Right renal cortex interstitium (tissue), 3 donors: ENCODE measurements around the gene ADRA1B. TPM values are rescaled to one million over a fixed set of nuclear protein-coding genes. Genes with fewer than 3 reads are reported as not detected.

ENCODE experiments used
- DNase-seq, 3 donors: peaks; one replicate each; pipeline ENCODE4 v3.0.0-alpha.2; 2013; ENCODE audit warnings: low read depth in 3 of 3, low spot score in 2 of 3
- polyA plus RNA-seq, 3 donors: library from polyadenylated mRNA; unstranded; fragments of 120-200 nt; gene quantifications; one replicate each; pipeline ENCODE4 v1.2.1, GENCODE V29; 2013; ENCODE audit not compliant: insufficient read length in 3 of 3

Gene ADRA1B
- polyA plus RNA-seq, 3 donors = 2.3 to 2.5 (median 2.4) TPM

DNA sequence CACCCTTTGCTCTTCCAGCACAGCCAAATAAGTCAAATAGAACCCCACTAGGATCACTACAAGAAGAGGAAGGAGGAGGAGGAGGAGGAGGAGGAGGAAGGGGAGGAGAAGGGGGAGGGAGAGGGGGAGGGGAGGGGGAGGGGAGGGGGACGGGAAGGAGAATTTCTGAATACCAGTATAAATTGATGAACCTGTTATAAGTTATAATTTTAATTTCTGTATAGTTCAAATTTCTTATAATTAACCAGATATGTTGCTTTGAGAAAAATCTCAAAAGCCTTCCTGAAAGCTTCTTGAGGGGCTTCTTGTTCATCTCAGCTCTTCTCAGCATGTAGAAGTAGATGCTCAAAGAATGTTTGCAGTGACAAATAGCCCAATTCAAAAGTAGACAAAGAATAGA, 15.0 kb upstream of the ADRA1B start:
- no peak for DNase-seq

DNA sequence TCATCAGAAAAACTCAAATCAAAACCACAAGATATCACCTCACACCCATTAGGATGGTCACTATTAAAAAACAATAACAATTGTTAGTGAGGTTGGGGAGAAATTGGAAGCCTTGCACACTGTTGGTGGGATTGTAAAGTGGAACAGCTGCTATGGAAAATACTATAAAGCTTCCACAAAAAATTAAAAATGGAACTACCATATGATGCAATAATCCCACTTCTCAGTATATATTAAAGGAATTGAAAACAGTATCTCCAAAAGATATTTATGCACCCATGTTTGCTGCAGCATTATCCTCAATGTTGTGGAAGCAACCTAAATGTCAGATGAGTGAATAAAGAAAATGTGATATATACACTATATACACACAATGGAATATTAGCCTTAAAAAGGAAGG, 14.5 kb upstream of the ADRA1B start:
- no peak for DNase-seq

DNA sequence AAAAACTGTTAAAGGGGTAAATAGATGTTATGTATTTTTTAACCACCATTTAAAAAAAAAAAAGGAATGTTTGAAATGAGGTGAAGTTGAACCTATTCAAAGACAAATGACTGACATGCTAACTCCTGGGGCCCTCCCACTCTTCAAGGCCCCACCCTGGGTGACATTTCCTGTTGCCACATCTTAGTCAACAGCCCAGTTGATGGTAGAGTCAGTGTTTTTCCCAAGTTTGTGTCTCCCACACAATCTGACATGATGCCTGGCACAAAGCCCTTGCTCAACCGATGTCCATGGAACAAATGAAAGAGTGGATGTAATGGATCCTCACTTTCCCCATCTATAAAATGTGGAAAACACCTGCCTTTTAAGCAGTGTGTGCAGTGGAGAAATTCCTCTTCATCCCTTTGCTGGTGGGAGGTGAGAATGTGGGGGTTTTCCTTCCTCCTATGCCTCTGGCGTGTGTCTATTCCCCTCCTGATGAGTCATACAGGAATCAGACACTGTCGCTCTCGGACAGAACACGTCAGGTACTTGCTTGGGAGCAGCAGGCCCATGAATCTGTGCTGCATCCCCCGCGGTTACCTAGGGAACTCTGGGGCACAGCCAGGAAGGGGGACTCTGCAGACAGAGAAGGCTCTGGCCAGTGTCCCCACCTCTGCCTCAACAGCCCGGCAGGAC, 13.7 kb upstream of the ADRA1B start:
- no peak for DNase-seq

DNA sequence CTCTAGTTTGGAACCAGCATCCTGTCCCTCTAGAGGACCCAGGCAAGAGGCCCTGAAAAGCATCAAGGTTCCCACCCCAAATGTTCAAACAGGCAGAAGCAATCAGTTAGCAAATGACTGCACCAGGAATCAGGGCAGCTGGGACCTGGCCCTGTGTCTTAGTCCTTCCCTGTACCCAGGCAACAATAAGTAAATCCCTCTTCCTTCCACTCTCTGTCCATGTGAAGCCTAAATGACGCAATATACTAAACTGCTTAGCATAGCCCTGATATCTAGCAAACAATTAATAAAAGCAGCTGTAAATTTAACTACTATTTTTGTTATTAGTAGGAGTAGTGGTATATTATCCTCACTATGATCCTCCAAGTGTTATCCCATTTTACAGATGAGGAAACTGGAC, 13.2 kb upstream of the ADRA1B start:
- no peak for DNase-seq

DNA sequence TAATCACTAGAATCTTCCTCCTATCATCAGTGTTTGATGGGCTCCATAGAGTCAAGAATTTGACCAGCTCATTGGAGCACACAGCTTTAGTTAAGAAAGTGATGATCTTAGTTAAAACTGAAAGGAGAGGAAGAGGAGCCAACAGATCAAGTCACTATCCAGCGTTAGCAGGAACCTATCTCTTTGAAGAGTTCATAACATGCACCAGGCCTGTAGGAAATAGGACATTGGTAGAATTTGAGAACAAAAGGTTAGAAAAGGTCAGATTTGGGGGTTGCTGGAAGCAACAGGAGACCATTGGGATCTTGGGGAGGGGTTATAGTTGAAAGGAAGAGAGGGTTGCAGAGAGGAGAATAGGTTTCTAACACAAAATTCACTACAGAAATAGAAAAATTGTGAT, 11.4 kb upstream of the ADRA1B start:
- no peak for DNase-seq

DNA sequence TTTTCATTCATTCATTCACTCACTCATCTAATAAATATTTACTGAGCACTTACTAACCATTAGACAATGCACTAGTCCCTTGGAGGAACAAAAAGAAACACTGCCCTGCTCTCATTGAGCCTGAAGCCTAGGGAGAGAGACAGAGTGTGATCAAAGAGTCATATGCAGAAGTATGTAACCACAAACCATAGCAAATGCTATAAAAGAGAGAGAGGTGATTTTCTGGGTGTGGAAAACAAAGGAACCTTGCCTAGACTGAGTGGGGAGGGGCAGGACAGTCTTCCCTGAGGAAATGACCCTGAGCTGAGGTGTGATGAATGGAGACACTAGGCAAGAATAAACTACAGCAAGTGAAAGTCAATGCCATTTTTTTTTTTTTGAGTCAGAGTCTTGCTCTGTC, 10.8 kb upstream of the ADRA1B start:
- DNase-seq = no peak

DNA sequence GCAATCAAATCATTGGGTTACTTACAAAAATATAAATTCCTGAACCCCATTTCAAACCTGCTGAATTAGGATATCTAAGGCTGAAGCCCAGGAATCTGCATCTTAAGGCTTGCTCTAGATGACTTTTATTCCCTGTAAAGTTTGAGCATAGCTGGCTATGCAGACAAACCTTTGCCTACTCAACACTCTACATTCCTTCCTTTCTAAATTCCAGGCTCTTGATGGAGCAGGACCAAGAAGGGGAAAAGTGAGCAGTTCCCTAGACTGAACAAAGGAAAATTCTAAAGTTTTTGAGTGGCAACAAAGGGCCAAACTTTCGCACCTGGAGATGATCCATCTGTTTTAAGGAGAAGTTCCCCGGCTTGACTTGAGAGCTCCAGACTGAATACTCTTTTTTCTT, 9.8 kb upstream of the ADRA1B start:
- no peak for DNase-seq

DNA sequence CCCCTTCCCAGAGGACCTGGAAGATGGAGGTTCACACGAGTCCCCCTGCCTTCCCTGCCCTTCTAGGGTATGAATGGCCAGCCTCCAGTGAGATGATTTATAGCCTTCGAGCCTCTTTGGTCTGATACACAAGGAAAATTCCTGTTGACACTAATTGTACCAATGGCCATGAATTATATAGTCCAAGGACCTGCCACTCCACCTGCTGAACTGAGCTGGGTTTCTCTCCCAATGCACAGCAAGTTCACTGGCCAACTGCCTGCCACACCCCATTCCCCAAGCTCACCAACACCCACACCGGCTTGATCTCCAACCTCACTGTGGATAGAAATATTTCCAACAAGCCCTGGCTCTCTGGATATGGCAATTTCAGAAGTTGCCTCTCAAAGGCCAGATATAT, 9.3 kb upstream of the ADRA1B start:
- no peak for DNase-seq

DNA sequence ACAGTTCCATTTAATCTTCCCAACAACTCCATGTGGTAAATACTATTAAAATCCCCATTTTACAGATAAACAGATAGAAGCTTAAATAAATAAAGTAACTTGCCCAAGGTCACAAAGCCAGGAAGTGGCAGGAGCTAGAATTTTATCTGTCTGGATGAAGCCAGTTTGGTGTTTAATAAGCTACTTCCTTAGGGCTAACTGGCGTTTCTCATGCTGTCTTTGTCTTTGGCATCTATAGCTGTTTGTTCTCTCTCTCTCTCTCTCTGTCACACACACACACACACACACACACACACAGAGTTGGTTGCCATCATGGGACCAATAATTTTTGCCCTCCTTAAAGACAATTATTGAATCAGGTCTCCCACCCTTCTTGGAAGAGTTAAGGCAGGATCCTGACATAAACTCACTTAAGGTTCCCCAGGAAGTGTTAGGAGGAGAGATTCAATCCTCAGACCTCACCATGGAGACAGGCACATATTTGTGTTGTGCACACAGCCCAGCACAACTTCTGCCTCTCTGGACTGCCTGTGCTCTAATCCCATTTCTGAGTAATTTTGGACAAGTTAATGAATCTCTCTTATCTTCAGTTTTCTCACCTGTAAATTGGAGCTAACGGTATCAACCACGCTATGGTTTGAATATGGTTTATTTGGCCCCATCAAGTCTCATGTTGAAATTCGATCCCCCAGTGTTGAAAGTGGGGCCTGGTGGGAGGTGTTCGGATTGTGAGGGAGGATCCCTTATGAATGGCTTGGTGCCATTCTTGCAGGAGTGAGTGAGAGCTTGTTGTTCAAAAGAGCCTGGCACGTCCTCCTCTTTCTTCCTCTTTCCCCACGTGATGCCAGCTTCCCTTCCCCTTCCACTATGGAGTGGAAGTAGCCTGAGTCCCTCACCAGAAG, 8.3 kb upstream of the ADRA1B start:
- DNase-seq = no peak

DNA sequence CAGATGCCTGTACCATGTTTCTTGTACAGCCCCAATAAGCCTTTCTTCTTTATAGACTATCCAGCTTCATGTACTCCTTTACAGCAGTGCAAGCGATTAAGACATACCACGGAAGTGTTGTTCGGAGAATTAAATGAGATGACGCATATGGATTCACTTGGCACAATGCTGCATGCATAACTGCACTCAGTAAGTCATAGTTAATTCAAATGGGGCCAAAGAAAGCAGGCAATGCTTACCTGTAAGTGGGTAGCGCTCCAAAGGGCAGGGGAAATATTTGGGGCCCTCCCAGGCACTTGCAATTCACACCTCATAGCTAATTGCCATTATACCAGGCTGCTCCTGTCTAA, 7.7 kb upstream of the ADRA1B start:
- no peak for DNase-seq

DNA sequence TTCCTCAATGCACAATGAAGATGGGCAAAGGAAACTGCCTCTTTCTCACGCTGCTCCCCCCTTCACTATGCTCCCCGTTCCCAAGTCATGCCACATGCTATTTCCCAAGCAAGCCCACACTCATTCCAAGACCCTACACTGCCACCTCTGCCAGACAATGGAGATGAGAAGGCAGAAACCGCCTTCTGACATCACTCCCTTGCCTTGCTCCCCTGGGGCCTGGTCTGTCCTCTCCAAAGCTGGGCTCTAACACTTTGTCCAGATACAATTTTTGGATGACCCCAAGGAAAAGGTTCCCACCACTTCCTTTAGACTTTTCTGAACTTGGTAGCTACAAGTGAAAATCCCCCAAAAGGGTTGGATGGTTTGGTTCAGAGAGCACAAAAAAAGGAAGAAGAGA, 7.2 kb upstream of the ADRA1B start:
- DNase-seq = no peak

DNA sequence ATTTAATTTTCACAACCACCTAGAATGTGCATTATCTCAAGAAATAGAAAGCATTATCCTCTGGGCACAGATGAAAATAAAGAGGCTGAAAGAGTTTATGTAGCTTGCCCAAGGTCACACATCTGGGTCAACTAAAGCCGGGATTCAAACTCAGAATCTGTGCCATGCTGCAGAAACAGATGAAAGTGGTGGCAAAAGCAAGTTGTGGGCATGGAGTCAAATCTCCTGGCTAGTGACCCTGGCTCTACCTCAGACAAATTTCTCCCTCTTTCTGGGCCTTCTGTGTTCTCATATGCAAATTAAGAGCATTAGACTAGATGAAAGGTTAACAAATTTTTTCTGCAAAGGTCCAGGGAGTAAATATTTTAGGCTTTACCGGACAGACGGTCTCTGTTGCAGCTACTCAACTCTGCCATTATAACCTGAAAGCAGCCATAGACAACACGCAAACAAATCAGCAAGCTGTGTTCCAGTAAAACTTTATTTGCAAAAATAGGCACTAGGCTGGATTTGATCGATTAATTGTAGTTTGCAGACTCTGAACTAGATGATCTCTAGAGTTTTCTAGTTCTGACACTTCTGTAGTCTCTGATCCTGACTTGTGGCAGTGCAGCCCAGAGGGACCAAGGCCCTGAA, 6.0 kb upstream of the ADRA1B start:
- DNase-seq = no peak

DNA sequence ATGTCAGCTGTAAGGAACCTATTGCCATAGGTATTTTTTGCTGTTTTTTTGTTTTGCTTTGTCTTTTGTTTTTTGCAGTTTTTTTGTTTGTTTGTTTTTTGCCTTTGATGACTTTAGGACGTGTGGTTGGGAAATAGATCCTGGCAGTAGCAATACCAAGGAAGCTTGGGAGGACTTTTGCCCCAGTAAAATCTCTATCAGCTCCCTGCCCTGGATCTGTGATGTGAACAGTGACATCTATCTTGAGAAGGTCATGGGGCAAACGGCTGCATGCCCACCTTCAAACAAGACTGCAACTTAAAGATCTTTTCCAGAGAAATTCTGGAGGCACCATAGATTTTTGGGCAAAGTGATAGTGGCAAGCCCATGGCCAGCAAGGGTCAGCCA, 5.4 kb upstream of the ADRA1B start:
- DNase-seq = no peak

DNA sequence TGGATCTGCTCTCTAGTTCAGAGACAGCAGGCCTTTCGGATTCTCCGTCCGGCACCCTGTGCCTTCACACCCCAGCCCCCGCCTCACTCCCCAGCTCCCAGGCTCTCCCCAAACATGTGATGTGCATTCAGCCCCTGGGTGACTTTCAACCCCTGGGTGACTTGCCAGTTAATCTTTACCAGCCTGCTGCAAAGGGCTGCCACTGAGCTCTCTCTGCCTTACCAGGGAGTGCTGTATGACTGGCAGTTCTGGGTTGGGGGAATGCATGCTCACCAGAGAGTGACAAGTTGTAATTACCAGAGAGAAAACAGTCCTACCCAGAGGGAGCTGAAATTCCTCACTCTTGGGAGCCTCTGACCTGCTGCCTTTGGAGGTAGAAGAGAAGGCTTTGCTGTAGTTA, 4.9 kb upstream of the ADRA1B start:
- peak in 1 of 3 donors; percentile 63 for DNase-seq

DNA sequence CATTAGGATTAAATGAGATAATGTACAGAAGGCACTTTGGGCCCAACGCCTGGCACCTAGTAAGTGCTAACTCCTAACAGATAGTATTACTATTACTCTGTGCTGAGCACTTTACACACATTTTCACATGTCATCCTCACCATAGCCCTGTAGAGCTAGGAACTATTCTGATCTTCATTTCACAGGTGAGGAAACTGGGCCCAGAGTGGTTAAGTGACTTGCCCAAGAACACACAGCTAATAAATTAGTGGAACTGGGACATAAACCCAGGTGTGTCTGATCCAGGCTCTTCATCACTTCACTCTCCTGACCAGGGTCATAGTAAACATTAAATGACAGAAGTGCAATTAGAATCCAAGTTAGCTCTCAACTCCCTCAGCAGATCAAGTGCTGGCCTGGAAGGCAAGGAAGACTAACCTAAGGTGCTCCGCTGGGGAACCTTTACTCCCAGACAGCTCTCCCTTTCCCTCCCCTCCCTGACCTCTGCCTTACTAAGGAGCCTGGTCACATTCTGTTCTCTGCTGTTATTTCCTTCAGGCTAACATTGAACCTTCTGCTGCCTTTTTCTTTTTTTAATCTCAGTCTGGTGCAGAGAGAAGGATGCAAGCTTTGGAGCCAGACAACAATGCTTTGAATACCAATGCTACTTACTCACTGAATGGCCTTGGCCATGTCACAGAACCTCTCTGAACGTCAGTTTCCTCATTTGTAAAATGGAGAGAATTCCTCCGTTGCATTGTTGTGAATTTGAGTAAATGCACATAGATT, 4.1 kb upstream of the ADRA1B start:
- no peak for DNase-seq

DNA sequence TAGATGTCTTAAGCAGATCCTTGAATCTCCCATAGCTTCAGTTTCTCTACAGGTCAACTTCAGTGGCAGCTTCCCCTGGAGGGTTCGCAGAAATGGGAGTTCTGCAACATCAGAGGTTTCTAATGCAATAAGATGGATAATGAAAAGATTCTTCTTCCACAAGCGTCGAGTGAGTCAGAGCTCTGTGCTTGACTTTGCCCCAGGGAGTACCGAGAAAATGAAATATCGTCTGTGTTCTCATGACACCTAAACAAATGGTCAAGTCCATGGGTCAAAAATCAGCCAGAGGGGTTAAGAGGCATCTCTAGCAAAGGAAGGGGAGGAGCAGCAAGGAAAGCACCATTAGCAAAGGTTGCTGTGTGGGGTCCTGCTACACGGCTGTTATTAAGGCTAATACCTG, 3.2 kb upstream of the ADRA1B start:
- DNase-seq = no peak

DNA sequence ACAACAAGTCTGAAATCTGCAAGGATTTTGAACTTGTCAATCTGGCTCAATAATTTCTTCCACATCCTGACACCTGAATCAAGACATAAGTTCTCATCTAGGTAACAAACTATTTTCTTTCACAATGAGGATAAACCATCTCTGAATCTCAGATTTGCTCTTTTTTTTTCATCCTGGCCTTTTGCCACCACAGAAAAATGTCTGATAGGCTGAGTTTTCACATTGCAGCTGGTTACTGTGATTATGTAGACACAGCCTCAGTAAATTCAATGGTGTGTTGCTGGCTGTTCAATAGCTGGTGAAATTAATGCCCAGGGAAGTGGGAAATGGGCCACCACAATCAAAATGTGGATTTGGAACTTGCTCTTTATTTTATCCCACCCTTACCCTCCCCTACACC, 2.8 kb upstream of the ADRA1B start:
- no peak for DNase-seq

DNA sequence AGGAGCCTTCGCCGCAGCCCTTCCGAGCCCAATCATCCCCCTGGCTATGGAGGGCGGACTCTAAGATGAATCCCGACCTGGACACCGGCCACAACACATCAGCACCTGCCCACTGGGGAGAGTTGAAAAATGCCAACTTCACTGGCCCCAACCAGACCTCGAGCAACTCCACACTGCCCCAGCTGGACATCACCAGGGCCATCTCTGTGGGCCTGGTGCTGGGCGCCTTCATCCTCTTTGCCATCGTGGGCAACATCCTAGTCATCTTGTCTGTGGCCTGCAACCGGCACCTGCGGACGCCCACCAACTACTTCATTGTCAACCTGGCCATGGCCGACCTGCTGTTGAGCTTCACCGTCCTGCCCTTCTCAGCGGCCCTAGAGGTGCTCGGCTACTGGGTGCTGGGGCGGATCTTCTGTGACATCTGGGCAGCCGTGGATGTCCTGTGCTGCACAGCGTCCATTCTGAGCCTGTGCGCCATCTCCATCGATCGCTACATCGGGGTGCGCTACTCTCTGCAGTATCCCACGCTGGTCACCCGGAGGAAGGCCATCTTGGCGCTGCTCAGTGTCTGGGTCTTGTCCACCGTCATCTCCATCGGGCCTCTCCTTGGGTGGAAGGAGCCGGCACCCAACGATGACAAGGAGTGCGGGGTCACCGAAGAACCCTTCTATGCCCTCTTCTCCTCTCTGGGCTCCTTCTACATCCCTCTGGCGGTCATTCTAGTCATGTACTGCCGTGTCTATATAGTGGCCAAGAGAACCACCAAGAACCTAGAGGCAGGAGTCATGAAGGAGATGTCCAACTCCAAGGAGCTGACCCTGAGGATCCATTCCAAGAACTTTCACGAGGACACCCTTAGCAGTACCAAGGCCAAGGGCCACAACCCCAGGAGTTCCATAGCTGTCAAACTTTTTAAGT, 819 bp downstream of the ADRA1B start:
- no peak for DNase-seq

DNA sequence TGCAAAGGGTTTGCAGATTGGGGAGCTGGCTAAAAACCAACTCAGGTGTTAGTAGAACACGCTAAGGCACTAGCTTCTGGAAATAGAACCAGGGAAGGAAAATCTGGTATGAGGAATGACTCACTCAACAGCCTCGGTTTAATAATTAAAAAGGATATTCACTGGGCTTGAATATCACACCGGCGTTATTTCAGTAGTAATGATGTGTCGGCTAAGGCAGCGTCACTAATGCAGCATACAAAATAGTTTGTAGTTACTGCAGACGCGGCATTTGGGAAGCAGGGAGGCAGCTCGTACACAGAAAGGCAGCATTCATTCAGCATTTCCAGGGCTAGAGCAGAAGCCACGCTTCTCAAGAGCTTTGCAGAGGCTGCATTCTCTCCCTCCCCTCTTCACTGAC, 1.7 kb downstream of the ADRA1B start:
- no peak for DNase-seq

DNA sequence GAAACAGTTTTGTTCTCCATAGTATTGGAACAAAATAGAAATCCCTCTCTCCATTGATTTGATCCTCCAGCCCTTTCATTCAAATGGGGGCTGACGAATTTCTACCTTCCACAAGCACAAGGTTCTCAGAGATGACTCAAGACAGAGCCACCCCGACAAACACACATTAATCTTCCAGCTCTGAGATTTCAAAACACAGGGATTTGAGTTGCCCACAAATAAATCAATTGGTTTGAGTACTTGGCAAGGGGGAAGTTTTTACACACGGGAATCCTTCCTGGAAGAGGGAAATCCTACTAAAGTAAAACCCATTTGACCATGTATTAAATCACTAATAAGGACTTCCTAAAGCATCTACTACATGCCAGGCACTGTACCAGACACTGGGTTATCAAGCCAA, 5.4 kb downstream of the ADRA1B start:
- no peak for DNase-seq
